ENCODE data around the gene MAML3. TPM values are rescaled to one million over a fixed set of nuclear protein-coding genes. Genes with fewer than 3 reads are reported as not detected.

MAML3 gene
- total RNA-seq, 1 donor from 2014 or later = 0.79 TPM

- Histone ChIP-seq H3K36me3 (ENCODE audit: control insufficient read depth, insufficient read depth, low read length) (no peaks in the 10 kb centered on the region), H3K4me3 (ENCODE audit: low read depth, low read length) (no peak overlapping the region), H3K27me3 (ENCODE audit: control insufficient read depth, insufficient read depth, low read length) (no peaks in the 10 kb centered on the region)
- DNase-seq (ENCODE audit: low read depth) (no peak), FAIRE-seq (no peak)
- TF ChIP-seq CTCF (IDR thresholded peaks at IDR 0.05; ENCODE audit: insufficient read depth, low read length, severe bottlenecking) = no peak
Observed at GRCh38 chr4:140065393-140065792, 88.6 kb downstream of the MAML3 start.

- no peak for FAIRE-seq
- DNase-seq (ENCODE audit: low read depth) = no peak
- H3K27me3 ChIP-seq (ENCODE audit: control insufficient read depth, insufficient read depth, low read length) = no peaks in the 10 kb centered on the region
- H3K36me3 ChIP-seq (ENCODE audit: control insufficient read depth, insufficient read depth, low read length) = no peaks in the 10 kb centered on the region
- no peak overlapping the region for H3K4me3 ChIP-seq (ENCODE audit: low read depth, low read length)
- TF ChIP-seq CTCF (IDR thresholded peaks at IDR 0.05; ENCODE audit: insufficient read depth, low read length, severe bottlenecking) = no peak
Observed at GRCh38 chr4:140061659-140062289, 92.2 kb downstream of the MAML3 start.

GRCh38 chr4:140061194-140061593 is 92.8 kb downstream of the MAML3 start:
- no peak for TF ChIP-seq CTCF (IDR thresholded peaks at IDR 0.05; ENCODE audit: insufficient read depth, low read length, severe bottlenecking)
- Histone ChIP-seq H3K4me3 (ENCODE audit: low read depth, low read length) (no peak overlapping the region), H3K27me3 (ENCODE audit: control insufficient read depth, insufficient read depth, low read length) (no peaks in the 10 kb centered on the region), H3K36me3 (ENCODE audit: control insufficient read depth, insufficient read depth, low read length) (no peaks in the 10 kb centered on the region)
- DNase-seq (ENCODE audit: low read depth) = no peak
- FAIRE-seq = no peak

- TF ChIP-seq CTCF (IDR thresholded peaks at IDR 0.05; ENCODE audit: insufficient read depth, low read length, severe bottlenecking) = no peak
- no peaks in the 10 kb centered on the region for H3K27me3 ChIP-seq (ENCODE audit: control insufficient read depth, insufficient read depth, low read length)
- H3K4me3 ChIP-seq (ENCODE audit: low read depth, low read length) = no peak overlapping the region
- DNase-seq (ENCODE audit: low read depth) (no peak), FAIRE-seq (no peak)
- no peaks in the 10 kb centered on the region for H3K36me3 ChIP-seq (ENCODE audit: control insufficient read depth, insufficient read depth, low read length)
Observed at GRCh38 chr4:140059159-140059558, 94.8 kb downstream of the MAML3 start.

- no peak for DNase-seq (ENCODE audit: low read depth)
- no peak for TF ChIP-seq CTCF (IDR thresholded peaks at IDR 0.05; ENCODE audit: insufficient read depth, low read length, severe bottlenecking)
- Histone ChIP-seq H3K27me3 (ENCODE audit: control insufficient read depth, insufficient read depth, low read length) (no peaks in the 10 kb centered on the region), H3K36me3 (ENCODE audit: control insufficient read depth, insufficient read depth, low read length) (no peaks in the 10 kb centered on the region), H3K4me3 (ENCODE audit: low read depth, low read length) (no peak overlapping the region)
- no peak for FAIRE-seq
Observed at GRCh38 chr4:140057701-140058100, 96.3 kb downstream of the MAML3 start.

GRCh38 chr4:140056015-140056414 is 98.0 kb downstream of the MAML3 start:
- FAIRE-seq (no peak), DNase-seq (ENCODE audit: low read depth) (no peak)
- no peak for TF ChIP-seq CTCF (IDR thresholded peaks at IDR 0.05; ENCODE audit: insufficient read depth, low read length, severe bottlenecking)
- Histone ChIP-seq H3K36me3 (ENCODE audit: control insufficient read depth, insufficient read depth, low read length) (no peaks in the 10 kb centered on the region), H3K4me3 (ENCODE audit: low read depth, low read length) (no peak overlapping the region), H3K27me3 (ENCODE audit: control insufficient read depth, insufficient read depth, low read length) (no peaks in the 10 kb centered on the region)

Measured in bronchial epithelial cell (primary cell).